Measurements from ENCODE around the gene DEPDC4.

Gene DEPDC4

GRCh38 chr12:100263131-100263530, 3.7 kb downstream of the DEPDC4 start:
- no peaks in the 10 kb centered on the region for H3K27me3 ChIP-seq (ENCODE audit: low read depth, low read length)
- no peak overlapping the region for H3K4me3 ChIP-seq (ENCODE audit: low read length)
- H3K9ac ChIP-seq (ENCODE audit: low read length) = no peak overlapping the region
- no peaks in the 10 kb centered on the region for H3K9me3 ChIP-seq (ENCODE audit: insufficient read depth, low read length)
- no peaks in the 10 kb centered on the region for H4K20me1 ChIP-seq (ENCODE audit: insufficient read depth, low read length)
- peaks cover 6% of the 10 kb centered on the region for H3K4me1 ChIP-seq (ENCODE audit: low read length)
- H3K79me2 ChIP-seq (ENCODE audit: low read length) = peaks cover 10% of the 10 kb centered on the region
- no peaks in the 10 kb centered on the region for H3K36me3 ChIP-seq (replicated peaks; ENCODE audit: low read depth, low read length)
- no peak for TF ChIP-seq CTCF (IDR thresholded peaks at IDR 0.05; ENCODE audit: low read depth, low read length)
- no peak for TF ChIP-seq EZH2phosphoT487 (IDR thresholded peaks at IDR 0.05; ENCODE audit: low read depth)
- H2AFZ ChIP-seq (ENCODE audit: low read depth, low read length) = no peak overlapping the region
- H3K27ac ChIP-seq (ENCODE audit: low read length) = no peak overlapping the region
- H3K4me2 ChIP-seq (ENCODE audit: low read length) = no peak overlapping the region

GRCh38 chr12:100258127-100258526, 8.8 kb downstream of the DEPDC4 start:
- Histone ChIP-seq H3K4me1 (ENCODE audit: low read length) (no peaks in the 10 kb centered on the region), H3K27me3 (ENCODE audit: low read depth, low read length) (no peaks in the 10 kb centered on the region), H4K20me1 (ENCODE audit: insufficient read depth, low read length) (no peaks in the 10 kb centered on the region), H3K9ac (ENCODE audit: low read length) (no peak overlapping the region), H3K36me3 (replicated peaks; ENCODE audit: low read depth, low read length) (no peaks in the 10 kb centered on the region), H3K4me2 (ENCODE audit: low read length) (no peak overlapping the region), H3K4me3 (ENCODE audit: low read length) (no peak overlapping the region), H3K79me2 (ENCODE audit: low read length) (no peaks in the 10 kb centered on the region), H3K9me3 (ENCODE audit: insufficient read depth, low read length) (no peaks in the 10 kb centered on the region), H2AFZ (ENCODE audit: low read depth, low read length) (no peak overlapping the region), H3K27ac (ENCODE audit: low read length) (no peak overlapping the region)
- TF ChIP-seq CTCF (IDR thresholded peaks at IDR 0.05; ENCODE audit: low read depth, low read length) (no peak), EZH2phosphoT487 (IDR thresholded peaks at IDR 0.05; ENCODE audit: low read depth) (no peak)

GRCh38 chr12:100254876-100255275, 12.0 kb downstream of the DEPDC4 start:
- no peaks in the 10 kb centered on the region for H3K9me3 ChIP-seq (ENCODE audit: insufficient read depth, low read length)
- no peaks in the 10 kb centered on the region for H3K36me3 ChIP-seq (replicated peaks; ENCODE audit: low read depth, low read length)
- TF ChIP-seq EZH2phosphoT487 (IDR thresholded peaks at IDR 0.05; ENCODE audit: low read depth) (no peak), CTCF (IDR thresholded peaks at IDR 0.05; ENCODE audit: low read depth, low read length) (no peak)
- 0 out of 2 replicates have a peak, but pooled peaks cover 2% of the 10 kb centered on the region for H3K4me1 ChIP-seq (ENCODE audit: low read length)
- H3K4me3 ChIP-seq (ENCODE audit: low read length) = no peak overlapping the region
- H4K20me1 ChIP-seq (ENCODE audit: insufficient read depth, low read length) = no peaks in the 10 kb centered on the region
- no peak overlapping the region for H2AFZ ChIP-seq (ENCODE audit: low read depth, low read length)
- H3K27me3 ChIP-seq (ENCODE audit: low read depth, low read length) = no peaks in the 10 kb centered on the region
- no peak overlapping the region for H3K9ac ChIP-seq (ENCODE audit: low read length)
- no peak overlapping the region for H3K4me2 ChIP-seq (ENCODE audit: low read length)
- no peak overlapping the region for H3K27ac ChIP-seq (ENCODE audit: low read length)
- no peaks in the 10 kb centered on the region for H3K79me2 ChIP-seq (ENCODE audit: low read length)

GRCh38 chr12:100253437-100253836, 13.4 kb downstream of the DEPDC4 start:
- Histone ChIP-seq H2AFZ (ENCODE audit: low read depth, low read length) (no peak overlapping the region), H4K20me1 (ENCODE audit: insufficient read depth, low read length) (no peaks in the 10 kb centered on the region), H3K27ac (ENCODE audit: low read length) (no peak overlapping the region), H3K4me3 (ENCODE audit: low read length) (no peak overlapping the region), H3K36me3 (replicated peaks; ENCODE audit: low read depth, low read length) (no peaks in the 10 kb centered on the region), H3K27me3 (ENCODE audit: low read depth, low read length) (no peaks in the 10 kb centered on the region), H3K4me1 (ENCODE audit: low read length) (0 out of 2 replicates have a peak, but pooled peaks cover 4% of the 10 kb centered on the region), H3K9ac (ENCODE audit: low read length) (no peak overlapping the region), H3K9me3 (ENCODE audit: insufficient read depth, low read length) (no peaks in the 10 kb centered on the region), H3K79me2 (ENCODE audit: low read length) (no peaks in the 10 kb centered on the region), H3K4me2 (ENCODE audit: low read length) (no peak overlapping the region)
- TF ChIP-seq EZH2phosphoT487 (IDR thresholded peaks at IDR 0.05; ENCODE audit: low read depth) (no peak), CTCF (IDR thresholded peaks at IDR 0.05; ENCODE audit: low read depth, low read length) (no peak)

All from OCI-LY3 (cell line).